Endothelial cell of umbilical vein (primary cell): ENCODE data around the gene RMND5B. TPM values are rescaled to one million over a fixed set of nuclear protein-coding genes. Genes with fewer than 3 reads are reported as not detected.
"Not testable (repeated sequence)": the region's sequence is repeated elsewhere in the genome, so short reads cannot be mapped to it uniquely, and the experiment has no call there.

Experiments
- BruUV-seq: library from RNA; stranded (reverse); fragments of 400-500 nt; replicated peaks from 2 replicates; lab custom pipeline; 2021; lab: Mats Ljungman, UMichigan
- CTCF ChIA-PET: fragments of 300-600, 350-600 bp; sonication (Branson Sonifier 250); formaldehyde crosslinking; loops from one replicate; lab custom pipeline; 2021; ENCODE audit warnings: antibody characterized with exemption, inconsistent platforms; lab: Charles Lee
- POLR2A ChIA-PET: fragments of 300-600, 350-600 bp; sonication (Branson Sonifier 250); formaldehyde crosslinking; loops from one replicate; lab custom pipeline; 2021; ENCODE audit warnings: antibody characterized with exemption, inconsistent platforms; lab: Charles Lee
- DNase-seq: peaks from one replicate; pipeline ENCODE4 v3.0.0-alpha.2; 2011; ENCODE audit warnings: low read depth, low spot score
- FAIRE-seq: peaks from 2 replicates; lab custom pipeline; 2011; peaks lifted over from hg19 to GRCh38; lab: Jason Lieb, UNC
- H2AFZ ChIP-seq: 2 replicates; pipeline ENCODE4 v1.6.0; 2012; ENCODE audit warnings: low read depth, low read length, control low read depth, inconsistent platforms
- H3K27ac ChIP-seq: 2 replicates; pipeline ENCODE4 v1.5.1; 2011; ENCODE audit warnings: low read depth, mild to moderate bottlenecking, control low read depth, low read length, moderate library complexity; ENCODE audit not compliant: insufficient read depth
- H3K27me3 ChIP-seq, 2 experiments: 2 replicates each; pipeline versions ENCODE4 v1.6.0 to v1.6.1; 2011; ENCODE audit warnings: low read length in 2 of 2, mixed read lengths in 1 of 2; ENCODE audit not compliant: control insufficient read depth in 2 of 2, insufficient read depth in 2 of 2
- H3K36me3 ChIP-seq, 2 experiments: 2 replicates in 1 of 2; 3 replicates in 1 of 2; pipeline ENCODE4 v1.5.1; 2011; ENCODE audit warnings: low read length in 2 of 2, mild to moderate bottlenecking in 1 of 2, moderate library complexity in 1 of 2; ENCODE audit not compliant: control insufficient read depth in 2 of 2, insufficient read depth in 2 of 2; ENCODE audit errors: extremely low read depth in 1 of 2
- H3K4me1 ChIP-seq: 3 replicates; pipeline ENCODE4 v1.5.1; 2011; ENCODE audit warnings: mild to moderate bottlenecking, low read length; ENCODE audit not compliant: control insufficient read depth, insufficient read depth; ENCODE audit errors: extremely low read depth
- H3K4me2 ChIP-seq: 2 replicates; pipeline ENCODE4 v1.6.1; 2011; ENCODE audit warnings: low read length, control low read depth, mixed read lengths; ENCODE audit not compliant: insufficient read depth
- H3K4me3 ChIP-seq, 3 experiments: fragments of 200-600 bp in 1 of 3; sonication (generic), shearing (Covaris generic) in 1 of 3; replicated peaks in 1 of 3; 2 replicates each; pipeline ENCODE4 v1.5.1; 2011 to 2016; ENCODE audit warnings: control low read depth in 3 of 3, low read length in 3 of 3, mild to moderate bottlenecking in 2 of 3, inconsistent platforms in 1 of 3, low read depth in 1 of 3, moderate library complexity in 1 of 3; ENCODE audit not compliant: insufficient read depth in 1 of 3
- H3K79me2 ChIP-seq: 2 replicates; pipeline ENCODE4 v1.6.0; 2012; ENCODE audit warnings: low read length, inconsistent platforms; ENCODE audit not compliant: control insufficient read depth, insufficient read depth
- H3K9ac ChIP-seq: replicated peaks from 2 replicates; pipeline ENCODE3; 2011; ENCODE audit warnings: low read length, control low read depth; ENCODE audit not compliant: insufficient read depth; ENCODE audit errors: extremely low read depth
- H3K9me1 ChIP-seq: replicated peaks from 3 replicates; pipeline ENCODE4 v1.6.0; 2011; ENCODE audit warnings: mild to moderate bottlenecking, low read length; ENCODE audit not compliant: control insufficient read depth, insufficient read depth; ENCODE audit errors: extremely low read depth
- H3K9me3 ChIP-seq: replicated peaks from 2 replicates; pipeline ENCODE4 v1.5.1; 2012; ENCODE audit warnings: low read length, inconsistent platforms; ENCODE audit not compliant: control insufficient read depth, insufficient read depth
- H4K20me1 ChIP-seq: replicated peaks from 2 replicates; pipeline ENCODE3; 2011; ENCODE audit warnings: mild to moderate bottlenecking, low read length; ENCODE audit not compliant: control insufficient read depth, insufficient read depth; ENCODE audit errors: extremely low read depth
- EZH2 ChIP-seq: IDR thresholded peaks from 2 replicates; pipeline ENCODE4 v1.6.1; 2012; ENCODE audit warnings: borderline replicate concordance, low read depth, mild to moderate bottlenecking, moderate library complexity, low read length, inconsistent platforms; ENCODE audit not compliant: severe bottlenecking
- FOS ChIP-seq: IDR thresholded peaks from 2 replicates; pipeline ENCODE4 v1.6.1; 2011; ENCODE audit warnings: mild to moderate bottlenecking, low read length, moderate library complexity, borderline replicate concordance; ENCODE audit not compliant: insufficient read depth
- GATA2 ChIP-seq: IDR thresholded peaks from 2 replicates; pipeline ENCODE4 v1.7.0; 2011; ENCODE audit warnings: low read depth, mild to moderate bottlenecking, moderate library complexity, mixed read lengths, low read length; ENCODE audit not compliant: insufficient read length, insufficient read depth
- JUN ChIP-seq: IDR thresholded peaks from 2 replicates; pipeline ENCODE4 v1.6.1; 2011; ENCODE audit warnings: borderline replicate concordance, low read depth; ENCODE audit not compliant: insufficient read length, insufficient read depth
- MYC ChIP-seq: IDR thresholded peaks from one replicate; pipeline ENCODE4 v1.6.1; 2011; ENCODE audit warnings: mild to moderate bottlenecking, low read depth, low read length
- POLR2A ChIP-seq: IDR thresholded peaks from 2 replicates; pipeline ENCODE4 v1.6.1; 2012; ENCODE audit warnings: low read depth, mild to moderate bottlenecking, control low read depth, low read length
- POLR2AphosphoS5 ChIP-seq: IDR thresholded peaks from 2 replicates; pipeline ENCODE4 v1.6.1; 2012; ENCODE audit warnings: low read depth, mild to moderate bottlenecking, control low read depth, low read length, moderate library complexity; ENCODE audit not compliant: insufficient read depth
- dilution Hi-C: fragments of 300-500 bp; cut with MboI; formaldehyde crosslinking; loops from one replicate; pipeline ENCODE4 v1.15.0; 2019; ENCODE audit warnings: low sequenced_read_pairs; ENCODE audit not compliant: extremely low pct_ligation_motif_present
- intact Hi-C: fragments of 100-400 bp; cut with micrococcal nuclease; formaldehyde crosslinking; loops from one replicate; pipeline ENCODE4 v1.10.0; 2022
- polyA plus RNA-seq, 4 experiments: library from polyadenylated mRNA; depleted of rRNA in 3 of 4; stranded (reverse) in 3 of 4; unstranded in 1 of 4; fragments of >200 nt; gene quantifications; 2 replicates each; pipeline versions ENCODE4 v1.2.1 to v1.2.3, GENCODE V29; 2011 to 2012; ENCODE audit warnings: missing spikeins in 1 of 4
- total RNA-seq: library from RNA; stranded (reverse); gene quantifications from 2 replicates; pipeline ENCODE4 v1.2.3, GENCODE V29; 2021
- TF ChIP-seq, protein P1 (sequence below), 2 donors: IDR thresholded peaks; 1 replicate in 1 of 2; 2 replicates in 1 of 2; pipeline ENCODE4 v1.5.1; 2011; ENCODE audit warnings: low read length in 2 of 2, mild to moderate bottlenecking in 2 of 2, moderate library complexity in 2 of 2, control low read depth in 1 of 2, inconsistent platforms in 1 of 2, low read depth in 1 of 2; ENCODE audit not compliant: insufficient read depth in 1 of 2; ENCODE audit errors: extremely low read depth in 1 of 2
- TF ChIP-seq, protein P2 (sequence below): IDR thresholded peaks from 2 replicates; pipeline ENCODE4 v1.6.1; 2011; ENCODE audit not compliant: insufficient read depth, insufficient read length

Gene RMND5B
- total and polyA plus RNA-seq, 2 donors (not counting 3 experiments of a cell fraction or from before 2014, with no cell fraction given): 38.2 to 40.2 TPM

DNA sequence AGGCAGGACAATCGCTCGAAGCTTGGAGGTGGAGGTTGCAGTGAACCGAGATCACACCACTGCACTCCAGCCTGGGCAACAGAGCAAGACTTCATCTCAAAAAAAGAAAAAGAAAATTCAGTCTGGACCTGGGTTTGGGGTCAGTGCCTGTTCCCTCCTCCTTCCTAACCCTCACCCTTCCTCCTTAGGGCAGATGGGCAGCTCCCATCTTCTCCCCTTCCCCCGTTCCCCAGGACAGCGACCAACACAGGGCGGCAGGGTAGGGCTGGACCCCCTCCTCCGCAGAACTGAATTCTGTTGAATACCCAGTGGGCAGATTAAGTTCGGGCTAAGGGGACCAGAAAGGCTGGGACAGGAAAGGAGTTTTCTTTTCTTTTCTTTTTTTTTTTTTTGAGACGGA lies 1.5 kb upstream of the RMND5B start:
- H3K27ac ChIP-seq: no peak overlapping the region
- H3K79me2 ChIP-seq: peaks cover 3% of the 10 kb centered on the region
- no peaks in the 10 kb centered on the region for H3K27me3 ChIP-seq
- CTCF ChIA-PET: interaction anchor here (1.7 kb wide), 1 partner anchor 54 kb away, joined by 4 read pairs; no protein-coding TSS in a partner anchor
- no TSS peak for BruUV-seq
- DNase-seq (no peak), FAIRE-seq (no peak)
- H3K9ac ChIP-seq: no peak overlapping the region
- peaks cover 11% of the 10 kb centered on the region for H3K4me1 ChIP-seq
- no peak for TF ChIP-seq FOS
- TF ChIP-seq POLR2A: no peak
- TF ChIP-seq POLR2AphosphoS5: no peak
- TF ChIP-seq JUN: no peak
- no peak for TF ChIP-seq MYC
- TF ChIP-seq, protein P1, sequence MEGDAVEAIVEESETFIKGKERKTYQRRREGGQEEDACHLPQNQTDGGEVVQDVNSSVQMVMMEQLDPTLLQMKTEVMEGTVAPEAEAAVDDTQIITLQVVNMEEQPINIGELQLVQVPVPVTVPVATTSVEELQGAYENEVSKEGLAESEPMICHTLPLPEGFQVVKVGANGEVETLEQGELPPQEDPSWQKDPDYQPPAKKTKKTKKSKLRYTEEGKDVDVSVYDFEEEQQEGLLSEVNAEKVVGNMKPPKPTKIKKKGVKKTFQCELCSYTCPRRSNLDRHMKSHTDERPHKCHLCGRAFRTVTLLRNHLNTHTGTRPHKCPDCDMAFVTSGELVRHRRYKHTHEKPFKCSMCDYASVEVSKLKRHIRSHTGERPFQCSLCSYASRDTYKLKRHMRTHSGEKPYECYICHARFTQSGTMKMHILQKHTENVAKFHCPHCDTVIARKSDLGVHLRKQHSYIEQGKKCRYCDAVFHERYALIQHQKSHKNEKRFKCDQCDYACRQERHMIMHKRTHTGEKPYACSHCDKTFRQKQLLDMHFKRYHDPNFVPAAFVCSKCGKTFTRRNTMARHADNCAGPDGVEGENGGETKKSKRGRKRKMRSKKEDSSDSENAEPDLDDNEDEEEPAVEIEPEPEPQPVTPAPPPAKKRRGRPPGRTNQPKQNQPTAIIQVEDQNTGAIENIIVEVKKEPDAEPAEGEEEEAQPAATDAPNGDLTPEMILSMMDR (IDR thresholded peaks at IDR 0.05; ENCODE audit: extremely low read depth in 1 of 2, insufficient read depth in 1 of 2, low read depth in 1 of 2, low read length in 2 of 2): no peak
- TF ChIP-seq EZH2: no peak
- no peak for TF ChIP-seq GATA2
- TF ChIP-seq, protein P2, sequence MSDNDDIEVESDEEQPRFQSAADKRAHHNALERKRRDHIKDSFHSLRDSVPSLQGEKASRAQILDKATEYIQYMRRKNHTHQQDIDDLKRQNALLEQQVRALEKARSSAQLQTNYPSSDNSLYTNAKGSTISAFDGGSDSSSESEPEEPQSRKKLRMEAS: no peak
- dilution Hi-C loops: no loop called here
- intact Hi-C loops: no loop called here
- H2AFZ ChIP-seq: no peak overlapping the region
- H3K36me3 ChIP-seq: peaks cover 0 to 1% of the 10 kb centered on the region in 2 experiments
- no peaks in the 10 kb centered on the region for H4K20me1 ChIP-seq
- H3K9me1 ChIP-seq: no peaks in the 10 kb centered on the region
- POLR2A ChIA-PET: no interaction called here
- no peak overlapping the region for H3K4me2 ChIP-seq
- no peaks in the 10 kb centered on the region for H3K9me3 ChIP-seq
- H3K4me3 ChIP-seq: no peak overlapping the region

DNA sequence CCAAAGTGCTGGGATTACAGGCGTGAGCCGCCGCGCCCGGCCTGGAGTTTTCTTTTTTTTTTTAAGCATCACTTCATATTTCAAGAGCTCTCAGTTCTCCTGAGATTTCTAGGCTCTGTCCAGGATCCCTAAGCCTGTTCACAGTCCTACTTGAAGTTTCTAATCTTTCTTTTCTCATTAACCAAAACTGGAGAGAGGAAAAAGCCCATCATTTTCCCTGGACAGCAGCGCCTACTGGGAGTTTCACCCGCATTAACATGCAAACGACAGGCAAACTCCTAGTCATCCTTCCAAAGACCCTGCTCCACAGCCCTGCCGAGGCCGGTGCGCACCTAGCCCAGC lies 609 bp upstream of the RMND5B start:
- TSS peak; percentile 88 for BruUV-seq
- dilution Hi-C loops, POLR2A ChIA-PET, H3K36me3 ChIP-seq, H4K20me1 ChIP-seq, H3K9me1 ChIP-seq, H3K79me2 ChIP-seq, H3K27me3 ChIP-seq, H3K9me3 ChIP-seq: not testable (repeated sequence)
- Histone ChIP-seq H3K4me3 (peak overlapping the region; percentile 40 to 82 (median 64)), H3K27ac (peak overlapping the region; percentile 40), H3K4me1 (peaks cover 11% of the 10 kb centered on the region), H3K4me2 (peak overlapping the region; percentile 33), H3K9ac (peak overlapping the region; percentile 50), H2AFZ (peak overlapping the region; percentile 62)
- intact Hi-C loops: loop anchor here (1.0 to 2.0 kb wide), 4 partner anchors 12 to 24 kb away; partner anchors contain the start of gene N4BP3
- FAIRE-seq: peak; percentile 82
- CTCF ChIA-PET: interaction anchor here (1.0 kb wide), 1 partner anchor 54 kb away, joined by 5 read pairs; no protein-coding TSS in a partner anchor
- peak; percentile 18 for DNase-seq
